Trophoblast cell (in vitro differentiated cells and primary cell): ENCODE measurements around the gene S100A7A.

ENCODE experiments used
- DNase-seq, 2 donors: peaks; one replicate each; pipeline ENCODE4 v3.0.0-alpha.2; 2016
- H2AFZ ChIP-seq: 2 replicates; pipeline ENCODE4 v1.6.1; 2013; ENCODE audit warnings: low read length, moderate library complexity, mild to moderate bottlenecking; ENCODE audit not compliant: insufficient read depth, poor library complexity
- H2AK5ac ChIP-seq: 2 replicates; pipeline ENCODE4 v1.6.1; 2013; ENCODE audit warnings: mild to moderate bottlenecking, low read length
- H2BK120ac ChIP-seq: 2 replicates; pipeline ENCODE4 v1.6.1; 2013; ENCODE audit warnings: low read length, mild to moderate bottlenecking, moderate library complexity; ENCODE audit not compliant: insufficient read depth, poor library complexity
- H2BK12ac ChIP-seq: 2 replicates; pipeline ENCODE4 v1.6.1; 2013; ENCODE audit warnings: mild to moderate bottlenecking, low read length, moderate library complexity
- H2BK5ac ChIP-seq: 2 replicates; pipeline ENCODE4 v1.6.1; 2013; ENCODE audit warnings: low read length, low read depth, moderate library complexity, mild to moderate bottlenecking; ENCODE audit not compliant: poor library complexity
- H3K14ac ChIP-seq: 2 replicates; pipeline ENCODE4 v1.6.1; 2013; ENCODE audit warnings: mild to moderate bottlenecking, low read length
- H3K18ac ChIP-seq: 2 replicates; pipeline ENCODE4 v1.6.1; 2013; ENCODE audit warnings: mild to moderate bottlenecking, low read length
- H3K23ac ChIP-seq: 2 replicates; pipeline ENCODE4 v1.6.1; 2013; ENCODE audit warnings: low read length
- H3K27ac ChIP-seq: 2 replicates; pipeline ENCODE4 v1.5.1; 2013; ENCODE audit warnings: low read depth, mild to moderate bottlenecking, inconsistent platforms, low read length, moderate library complexity
- H3K27me3 ChIP-seq: 2 replicates; pipeline ENCODE4 v1.6.1; 2013; ENCODE audit warnings: inconsistent platforms, mild to moderate bottlenecking, low read length, moderate library complexity; ENCODE audit not compliant: insufficient read depth
- H3K36me3 ChIP-seq, 2 experiments: 1 replicate in 1 of 2; 2 replicates in 1 of 2; pipeline ENCODE4 v1.6.1; 2013; ENCODE audit warnings: low read length in 2 of 2, mild to moderate bottlenecking in 2 of 2, moderate library complexity in 1 of 2; ENCODE audit not compliant: insufficient read depth in 2 of 2, control insufficient read depth in 1 of 2
- H3K4ac ChIP-seq: 2 replicates; pipeline ENCODE4 v1.6.1; 2013; ENCODE audit warnings: low read depth, mild to moderate bottlenecking, low read length, moderate library complexity
- H3K4me1 ChIP-seq, 2 experiments: 1 replicate in 1 of 2; 2 replicates in 1 of 2; pipeline ENCODE4 v1.6.1; 2013; ENCODE audit warnings: low read length in 2 of 2, mild to moderate bottlenecking in 2 of 2, moderate library complexity in 1 of 2; ENCODE audit not compliant: insufficient read depth in 2 of 2, control insufficient read depth in 1 of 2
- H3K4me2 ChIP-seq: 2 replicates; pipeline ENCODE4 v1.6.1; 2013; ENCODE audit warnings: inconsistent platforms, mild to moderate bottlenecking, low read length, moderate library complexity
- H3K4me3 ChIP-seq: 2 replicates; pipeline ENCODE4 v1.5.1; 2013; ENCODE audit warnings: mild to moderate bottlenecking, low read depth, low read length, inconsistent platforms
- H3K79me1 ChIP-seq: one replicate; pipeline ENCODE4 v1.6.1; 2013; ENCODE audit warnings: low read length
- H3K79me2 ChIP-seq: 2 replicates; pipeline ENCODE4 v1.6.1; 2013; ENCODE audit warnings: low read length, mild to moderate bottlenecking; ENCODE audit not compliant: control insufficient read depth, insufficient read depth, poor library complexity
- H3K9ac ChIP-seq: 2 replicates; pipeline ENCODE4 v1.6.1; 2013; ENCODE audit warnings: mild to moderate bottlenecking, low read length
- H3K9me3 ChIP-seq: 2 replicates; pipeline ENCODE4 v1.6.1; 2013; ENCODE audit warnings: low read depth, mild to moderate bottlenecking, control low read depth, inconsistent platforms, low read length; ENCODE audit not compliant: insufficient read depth
- H4K12ac ChIP-seq: 2 replicates; pipeline ENCODE4 v1.6.1; 2013; ENCODE audit warnings: low read depth, mild to moderate bottlenecking, low read length, moderate library complexity
- H4K8ac ChIP-seq: 2 replicates; pipeline ENCODE4 v1.6.1; 2013; ENCODE audit warnings: low read depth, mild to moderate bottlenecking, low read length, moderate library complexity
- H4K91ac ChIP-seq: one replicate; pipeline ENCODE4 v1.6.1; 2013; ENCODE audit warnings: low read depth, mild to moderate bottlenecking, low read length, moderate library complexity
- WGBS: extraction: QIAGEN DNeasy Blood & Tissue Kit; methylation state at CpG from one replicate; pipeline ENCODE4 v1.1.7; 2013; ENCODE audit warnings: missing lambda C conversion rate; ENCODE audit not compliant: insufficient read length, insufficient coverage; ENCODE audit errors: extremely low coverage; 5-methylcytosine and 5-hydroxymethylcytosine counted together

S100A7A gene

DNA sequence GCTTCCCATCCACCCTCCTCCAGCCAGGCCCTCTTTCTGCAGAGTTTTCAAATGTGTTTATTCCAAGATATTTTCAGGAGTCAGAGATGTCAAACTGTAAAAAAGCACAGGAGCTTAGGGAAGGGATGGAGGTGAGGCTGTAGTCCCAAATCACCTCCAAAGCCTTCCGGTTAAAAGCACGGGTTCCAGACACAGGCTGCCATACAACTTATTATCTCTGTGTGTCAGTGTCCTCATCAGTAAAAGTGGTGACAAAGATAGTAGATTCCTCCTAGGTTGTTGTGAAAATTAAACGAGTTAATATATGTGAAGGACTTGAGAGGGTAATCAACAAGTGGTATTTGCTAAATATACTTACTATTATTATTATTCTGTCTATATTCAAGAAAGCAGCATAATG, 15.1 kb downstream of the S100A7A start:
- Histone ChIP-seq H3K27ac (no peak overlapping the region), H3K27me3 (no peaks in the 10 kb centered on the region), H2BK5ac (no peak overlapping the region), H3K4me2 (no peak overlapping the region), H3K4me3 (no peak overlapping the region), H3K4me1 (no peaks in the 10 kb centered on the region), H3K9ac (no peak overlapping the region), H3K4ac (no peak overlapping the region), H3K36me3 (no peaks in the 10 kb centered on the region), H3K79me2 (no peaks in the 10 kb centered on the region), H3K14ac (no peak overlapping the region), H2AK5ac (no peak overlapping the region), H4K91ac (no peak overlapping the region), H2BK12ac (no peak overlapping the region), H4K8ac (no peak overlapping the region), H3K9me3 (peaks cover 5% of the 10 kb centered on the region), H3K79me1 (no peaks in the 10 kb centered on the region), H2AFZ (no peak overlapping the region), H3K18ac (no peak overlapping the region), H3K23ac (no peak overlapping the region), H4K12ac (no peak overlapping the region), H2BK120ac (no peak overlapping the region)
- DNase-seq = no peak
- no CpG with 5 or more reads among the region's 3 CpGs for WGBS

DNA sequence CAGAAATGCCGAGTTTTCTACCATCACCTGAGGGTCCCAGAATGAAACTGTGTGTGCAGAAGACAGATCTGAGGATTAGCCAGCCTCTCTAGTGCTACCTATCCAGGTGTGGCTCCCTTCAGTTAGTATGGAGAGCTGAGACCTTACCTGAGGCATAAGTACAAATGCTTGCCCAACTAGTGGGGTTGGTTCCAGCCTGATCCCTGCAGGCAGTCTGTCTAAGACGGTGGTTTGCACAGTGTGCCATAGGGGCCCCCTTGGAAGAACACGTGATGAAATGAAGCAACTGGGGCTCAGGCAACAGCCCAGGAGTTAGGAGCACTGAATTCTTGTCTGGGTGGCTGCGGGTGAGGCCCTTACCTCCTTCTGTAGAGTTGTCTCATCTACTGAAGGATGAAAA, 15.6 kb downstream of the S100A7A start:
- Histone ChIP-seq H2AFZ (no peak overlapping the region), H3K4me1 (no peaks in the 10 kb centered on the region), H3K9me3 (peaks cover 5% of the 10 kb centered on the region), H2AK5ac (no peak overlapping the region), H3K27ac (no peak overlapping the region), H3K14ac (no peak overlapping the region), H3K9ac (no peak overlapping the region), H3K23ac (no peak overlapping the region), H2BK5ac (no peak overlapping the region), H4K12ac (no peak overlapping the region), H3K18ac (no peak overlapping the region), H2BK120ac (no peak overlapping the region), H3K36me3 (no peaks in the 10 kb centered on the region), H2BK12ac (no peak overlapping the region), H4K91ac (no peak overlapping the region), H3K4ac (no peak overlapping the region), H3K79me1 (no peaks in the 10 kb centered on the region), H4K8ac (no peak overlapping the region), H3K79me2 (no peaks in the 10 kb centered on the region), H3K27me3 (no peaks in the 10 kb centered on the region), H3K4me3 (no peak overlapping the region), H3K4me2 (no peak overlapping the region)
- no peak for DNase-seq
- no CpG with 5 or more reads among the region's 4 CpGs for WGBS

DNA sequence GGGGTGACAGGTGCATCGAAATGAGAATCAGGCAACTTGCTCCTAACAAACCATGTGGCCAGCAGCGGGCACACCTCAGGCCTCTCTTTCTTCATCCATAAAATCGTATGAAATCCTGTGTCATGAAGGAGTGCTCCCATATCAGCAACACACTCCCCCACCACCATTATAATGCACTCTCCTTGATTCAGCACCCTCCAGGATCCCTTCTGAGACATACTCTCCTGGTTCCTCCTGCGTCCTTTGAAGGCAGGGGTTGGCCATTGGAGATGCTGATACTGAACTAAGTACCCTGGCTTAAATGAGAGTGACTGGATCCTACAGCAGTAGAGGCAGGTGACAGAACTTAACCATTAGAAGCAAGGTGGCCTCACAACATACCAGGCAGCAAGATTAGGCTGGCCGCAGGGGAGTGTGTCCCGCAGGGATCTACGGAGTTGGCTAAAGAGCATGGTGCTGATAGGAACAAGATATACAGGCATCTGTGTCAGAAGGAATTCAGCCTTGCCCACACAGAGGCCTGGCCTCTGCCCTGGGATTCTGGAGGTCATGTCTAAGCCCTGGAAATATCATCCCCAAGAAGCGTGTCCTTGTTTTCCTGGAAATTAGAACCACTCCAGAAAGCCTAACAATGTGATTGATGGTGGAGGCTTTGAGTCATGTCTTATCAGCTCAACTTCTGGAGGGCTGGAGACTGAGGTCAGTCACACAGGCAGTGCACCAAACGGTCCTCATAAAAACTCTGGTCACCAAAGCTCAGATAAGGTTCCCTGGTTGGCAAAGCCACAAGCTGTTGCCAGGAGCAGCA, 16.8 kb downstream of the S100A7A start:
- Histone ChIP-seq H2AFZ (no peak overlapping the region), H4K12ac (no peak overlapping the region), H2BK5ac (no peak overlapping the region), H3K27me3 (no peaks in the 10 kb centered on the region), H3K4me2 (no peak overlapping the region), H3K4ac (no peak overlapping the region), H3K4me1 (no peaks in the 10 kb centered on the region), H3K14ac (no peak overlapping the region), H3K9me3 (peaks cover 5% of the 10 kb centered on the region), H3K23ac (no peak overlapping the region), H3K27ac (no peak overlapping the region), H3K18ac (no peak overlapping the region), H4K91ac (no peak overlapping the region), H4K8ac (no peak overlapping the region), H3K79me1 (no peaks in the 10 kb centered on the region), H2BK12ac (no peak overlapping the region), H3K79me2 (no peaks in the 10 kb centered on the region), H3K9ac (no peak overlapping the region), H3K36me3 (no peaks in the 10 kb centered on the region), H3K4me3 (no peak overlapping the region), H2BK120ac (no peak overlapping the region), H2AK5ac (no peak overlapping the region)
- no CpG with 5 or more reads among the region's 9 CpGs for WGBS
- peak; percentile 80 to 85 for DNase-seq

DNA sequence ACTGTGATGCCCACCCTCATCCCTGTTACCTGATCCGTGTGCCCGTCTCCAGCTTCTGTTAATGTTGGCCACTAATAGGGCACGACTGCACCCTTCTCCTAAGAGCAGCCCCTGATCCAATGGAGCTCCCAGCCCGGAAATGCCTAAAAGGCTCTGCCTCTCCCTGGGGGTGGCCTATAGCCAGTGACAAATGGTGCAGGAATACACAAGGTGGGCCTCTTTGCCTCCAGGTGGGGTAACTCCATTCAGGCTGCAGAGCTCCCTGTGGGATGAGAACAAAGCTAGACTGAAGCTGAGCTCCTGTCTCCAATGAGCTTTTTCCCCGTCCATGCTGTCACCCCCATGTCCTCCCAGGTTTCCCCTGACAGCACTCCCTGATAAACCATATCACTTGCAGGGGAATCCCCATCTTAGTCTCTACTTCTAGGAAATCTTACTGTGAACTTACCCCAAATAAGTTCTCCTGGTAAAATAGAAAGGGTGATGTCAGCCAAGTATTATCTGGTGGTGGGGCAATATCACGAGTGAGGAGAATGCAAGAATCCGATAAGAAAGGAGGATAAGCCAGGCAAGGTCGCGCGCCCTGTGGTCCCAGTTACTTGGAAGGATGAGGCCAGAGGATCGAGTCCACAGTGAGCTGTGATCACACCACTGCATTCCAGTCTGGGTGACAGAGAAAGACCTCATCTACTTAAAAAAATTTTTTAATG, 18.6 kb downstream of the S100A7A start:
- H2BK12ac ChIP-seq = no peak overlapping the region
- no peak overlapping the region for H3K18ac ChIP-seq
- peak; percentile 8 to 35 for DNase-seq
- no peak overlapping the region for H3K9ac ChIP-seq
- H2BK120ac ChIP-seq = no peak overlapping the region
- no peak overlapping the region for H4K91ac ChIP-seq
- H3K36me3 ChIP-seq = no peaks in the 10 kb centered on the region
- no peak overlapping the region for H3K4me2 ChIP-seq
- no CpG with 5 or more reads among the region's 11 CpGs for WGBS
- H3K4me3 ChIP-seq = no peak overlapping the region
- H3K23ac ChIP-seq = no peak overlapping the region
- peaks cover 5% of the 10 kb centered on the region for H3K9me3 ChIP-seq
- H3K79me1 ChIP-seq = no peaks in the 10 kb centered on the region
- no peak overlapping the region for H2AFZ ChIP-seq
- no peak overlapping the region for H3K4ac ChIP-seq
- H3K27me3 ChIP-seq = no peaks in the 10 kb centered on the region
- no peak overlapping the region for H2AK5ac ChIP-seq
- no peak overlapping the region for H4K8ac ChIP-seq
- no peak overlapping the region for H4K12ac ChIP-seq
- H3K27ac ChIP-seq = no peak overlapping the region
- H3K4me1 ChIP-seq = no peaks in the 10 kb centered on the region
- H2BK5ac ChIP-seq = no peak overlapping the region
- H3K14ac ChIP-seq = no peak overlapping the region
- H3K79me2 ChIP-seq = no peaks in the 10 kb centered on the region
